NT2/D1 (cell line): ENCODE data around the gene TERB1.

Experiments used
- SUZ12 ChIP-seq: IDR thresholded peaks from 2 replicates; pipeline ENCODE4 v1.6.1; 2011; ENCODE audit not compliant: insufficient read length, insufficient read depth; ENCODE audit errors: extremely low read depth
- YY1 ChIP-seq: IDR thresholded peaks from 2 replicates; pipeline ENCODE4 v1.6.1; 2011; ENCODE audit not compliant: insufficient read length, insufficient read depth
- ZNF274 ChIP-seq: IDR thresholded peaks from 2 replicates; pipeline ENCODE4 v1.6.1; 2011; ENCODE audit warnings: mild to moderate bottlenecking, low read depth, low read length

DNA sequence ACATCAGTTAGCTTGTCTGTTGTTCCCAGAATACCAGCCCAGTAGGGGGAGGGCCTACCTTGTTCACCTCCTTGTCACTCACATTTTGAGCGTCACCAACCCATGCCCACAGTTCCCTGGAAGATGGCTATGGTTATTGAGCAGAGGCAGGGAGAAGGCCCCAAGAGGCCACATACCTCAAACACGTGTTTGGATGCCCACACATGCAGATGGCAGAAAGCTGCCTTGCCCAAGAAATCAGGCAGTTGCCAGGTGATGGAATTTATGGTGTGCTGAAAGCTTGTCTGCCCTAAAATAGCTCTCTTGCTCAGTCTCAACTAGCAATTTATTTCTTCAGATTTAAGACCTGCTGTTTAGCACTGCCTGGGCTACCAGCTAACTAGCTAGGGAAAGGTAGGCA lies 88.3 kb downstream of the TERB1 start:
- TF ChIP-seq ZNF274, result no peak
- no peak for TF ChIP-seq SUZ12
- TF ChIP-seq YY1, result no peak
